ENCODE measurements around the gene SEC14L3.
A peak's percentile ranks its signal among the peaks of the same experiment; 100 is the strongest.
"Not testable (repeated sequence)": the region's sequence is repeated elsewhere in the genome, so short reads cannot be mapped to it uniquely, and the experiment has no call there.

Gene SEC14L3

GRCh38 chr22:30485362-30485988 is 13.7 kb upstream of the SEC14L3 start:
- DNase-seq, result peak; percentile 79

GRCh38 chr22:30483169-30483568 is 11.4 kb upstream of the SEC14L3 start:
- no peak for DNase-seq

GRCh38 chr22:30481711-30482110 is 9.9 kb upstream of the SEC14L3 start:
- DNase-seq, result no peak

- no peak for DNase-seq
These were observed 8.2 kb upstream of the SEC14L3 start for GRCh38 chr22:30479981-30480380.

GRCh38 chr22:30474683-30475424 is 3.0 kb upstream of the SEC14L3 start:
- no peak for DNase-seq

GRCh38 chr22:30474121-30474520 is 2.3 kb upstream of the SEC14L3 start:
- no peak for DNase-seq

- no peak for DNase-seq
These were observed 1.3 kb upstream of the SEC14L3 start for GRCh38 chr22:30472994-30473720.

- no peak for DNase-seq
These were observed 1.2 kb downstream of the SEC14L3 start for GRCh38 chr22:30470655-30471054.

GRCh38 chr22:30469165-30469564 is 2.7 kb downstream of the SEC14L3 start:
- DNase-seq, result no peak

- DNase-seq, result not testable (repeated sequence)
These were observed 11.3 kb downstream of the SEC14L3 start for GRCh38 chr22:30460555-30460954.

GRCh38 chr22:30460147-30460546 is 11.7 kb downstream of the SEC14L3 start:
- no peak for DNase-seq

GRCh38 chr22:30459181-30460052 is 12.4 kb downstream of the SEC14L3 start:
- DNase-seq, result no peak

- DNase-seq, result no peak
These were observed 13.8 kb downstream of the SEC14L3 start for GRCh38 chr22:30457981-30458380.

GRCh38 chr22:30455075-30455840 is 16.6 kb downstream of the SEC14L3 start:
- DNase-seq, result no peak

- no peak for DNase-seq
These were observed 17.9 kb downstream of the SEC14L3 start for GRCh38 chr22:30453731-30454510.

- no peak for DNase-seq
These were observed 19.0 kb downstream of the SEC14L3 start for GRCh38 chr22:30452861-30453260.

GRCh38 chr22:30451488-30451887 is 20.3 kb downstream of the SEC14L3 start:
- not testable (repeated sequence) for DNase-seq

- no peak for DNase-seq
These were observed 24.2 kb downstream of the SEC14L3 start for GRCh38 chr22:30447656-30448055.

- no peak for DNase-seq
These were observed 26.2 kb downstream of the SEC14L3 start for GRCh38 chr22:30445438-30446145.

- peak; percentile 80 for DNase-seq
These were observed 27.0 kb downstream of the SEC14L3 start for GRCh38 chr22:30444632-30445437.
